ENCODE results near the gene SLC16A6. TPM values are rescaled to one million over a fixed set of nuclear protein-coding genes. Genes with fewer than 3 reads are reported as not detected.

Gene SLC16A6
- total and polyA plus RNA-seq, 2 experiments from 2014 or later, result 0.15 TPM; not detected in 1

DNA sequence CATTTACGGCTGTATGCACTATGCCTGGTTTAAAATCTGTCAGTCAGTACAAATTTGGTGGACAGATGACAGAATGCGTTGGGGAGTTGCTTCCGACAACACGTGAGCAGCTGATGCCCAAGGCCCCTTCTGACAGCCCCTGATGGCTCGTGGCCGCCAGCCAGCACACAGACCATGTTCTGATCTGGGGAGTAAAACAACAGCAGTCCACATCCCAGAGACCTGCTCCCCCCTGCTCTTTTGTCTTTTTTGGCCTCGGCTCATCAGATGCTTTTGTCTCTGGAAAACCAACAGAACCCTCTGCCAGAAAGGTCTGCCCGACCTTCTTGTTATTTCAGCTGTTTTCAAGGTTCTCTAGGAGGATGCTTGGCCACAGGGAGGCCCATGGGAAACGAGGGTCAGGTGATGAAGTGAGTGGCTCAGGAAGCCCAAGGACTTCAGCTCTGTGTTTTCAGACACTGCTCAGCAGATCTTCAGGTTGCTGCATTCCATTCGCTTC is 11.2 kb upstream of the SLC16A6 start:
- Histone ChIP-seq H3K9me3 (ENCODE audit: low read depth) (no peaks in the 10 kb centered on the region), H3K27me3 (no peaks in the 10 kb centered on the region), H3K36me3 (no peaks in the 10 kb centered on the region), H3K27ac (no peak overlapping the region), H3K4me1 (ENCODE audit: low read depth) (no peaks in the 10 kb centered on the region), H3K4me3 (no peak overlapping the region)
- peak in 1 of 2 donors; percentile 56 for DNase-seq (ENCODE audit: low read depth in 1 of 2, low spot score in 1 of 2)
- no peak for TF ChIP-seq CTCF (IDR thresholded peaks at IDR 0.05; ENCODE audit: low read depth, low read length)

- Histone ChIP-seq H3K36me3 (no peaks in the 10 kb centered on the region), H3K27ac (no peak overlapping the region), H3K4me3 (no peak overlapping the region), H3K27me3 (no peaks in the 10 kb centered on the region), H3K9me3 (ENCODE audit: low read depth) (no peaks in the 10 kb centered on the region), H3K4me1 (ENCODE audit: low read depth) (no peaks in the 10 kb centered on the region)
- DNase-seq (ENCODE audit: low read depth in 1 of 2, low spot score in 1 of 2), result no peak
- no peak for TF ChIP-seq CTCF (IDR thresholded peaks at IDR 0.05; ENCODE audit: low read depth, low read length)
These were observed 10.6 kb upstream of the SLC16A6 start for GRCh38 chr17:68301438-68301959.

DNA sequence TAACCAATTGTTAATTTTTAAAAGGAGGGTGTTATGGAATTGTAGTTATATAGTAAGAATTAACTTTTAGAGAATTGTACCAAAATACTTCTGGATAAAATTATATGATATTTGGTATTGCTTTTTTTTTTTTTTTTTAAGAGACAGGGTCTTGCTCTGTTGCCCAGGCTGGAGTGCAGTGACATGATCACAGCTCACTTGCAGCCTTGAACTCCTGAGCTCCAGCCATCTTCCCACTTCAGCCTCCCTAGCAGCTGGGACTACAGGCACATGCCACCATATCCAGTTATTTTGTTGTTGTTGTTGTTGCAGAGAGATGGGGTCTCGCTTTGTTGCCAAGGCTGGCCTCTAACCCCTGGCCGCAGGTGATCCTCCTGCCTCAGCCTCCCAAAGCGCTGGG is 8.9 kb upstream of the SLC16A6 start:
- no peak for TF ChIP-seq CTCF (IDR thresholded peaks at IDR 0.05; ENCODE audit: low read depth, low read length)
- no peak for DNase-seq (ENCODE audit: low read depth in 1 of 2, low spot score in 1 of 2)
- Histone ChIP-seq H3K27ac (no peak overlapping the region), H3K4me3 (no peak overlapping the region), H3K27me3 (peaks cover 4% of the 10 kb centered on the region), H3K36me3 (no peaks in the 10 kb centered on the region), H3K9me3 (ENCODE audit: low read depth) (no peaks in the 10 kb centered on the region), H3K4me1 (ENCODE audit: low read depth) (no peaks in the 10 kb centered on the region)

- Histone ChIP-seq H3K4me3 (no peak overlapping the region), H3K9me3 (ENCODE audit: low read depth) (no peaks in the 10 kb centered on the region), H3K27me3 (peaks cover 16% of the 10 kb centered on the region), H3K36me3 (no peaks in the 10 kb centered on the region), H3K4me1 (ENCODE audit: low read depth) (no peaks in the 10 kb centered on the region), H3K27ac (no peak overlapping the region)
- TF ChIP-seq CTCF (IDR thresholded peaks at IDR 0.05; ENCODE audit: low read depth, low read length), result no peak
- DNase-seq (ENCODE audit: low read depth in 1 of 2, low spot score in 1 of 2), result no peak
These were observed 7.7 kb upstream of the SLC16A6 start for GRCh38 chr17:68298601-68299000.

DNA sequence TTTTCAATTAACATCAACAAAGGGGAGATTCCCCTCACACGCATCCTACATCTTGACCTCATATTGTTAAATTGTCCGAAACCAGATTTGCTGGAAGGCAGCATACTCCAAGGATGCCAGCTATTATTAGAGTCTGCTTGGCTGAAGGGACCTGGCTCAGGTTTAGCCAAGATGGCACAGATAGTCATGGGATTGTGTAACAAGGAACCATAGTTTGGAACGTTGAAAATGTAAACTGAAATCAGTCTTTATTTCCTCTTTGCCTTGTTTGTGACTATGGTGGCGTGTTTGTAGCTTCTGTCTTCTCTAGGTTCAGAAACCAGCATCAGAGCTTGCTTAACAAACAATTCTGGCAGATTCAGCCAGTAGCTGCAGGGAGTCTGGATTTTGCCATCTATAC is 6.3 kb upstream of the SLC16A6 start:
- DNase-seq (ENCODE audit: low read depth in 1 of 2, low spot score in 1 of 2), result no peak
- Histone ChIP-seq H3K27me3 (peaks cover 30% of the 10 kb centered on the region), H3K9me3 (ENCODE audit: low read depth) (no peaks in the 10 kb centered on the region), H3K27ac (no peak overlapping the region), H3K4me1 (ENCODE audit: low read depth) (no peaks in the 10 kb centered on the region), H3K36me3 (no peaks in the 10 kb centered on the region), H3K4me3 (no peak overlapping the region)
- no peak for TF ChIP-seq CTCF (IDR thresholded peaks at IDR 0.05; ENCODE audit: low read depth, low read length)

All from cardiac muscle cell (in vitro differentiated cells and primary cell).